ENCODE results near the gene ADGRA1.

ADGRA1 gene

GRCh38 chr10:133141958-133142340, 54.2 kb downstream of the ADGRA1 start:
- no peaks in the 10 kb centered on the region; the same call in 1 of the 2 replicates for H4K20me1 ChIP-seq (ENCODE audit: insufficient read depth, low read length)
- no peak for ATAC-seq (ENCODE audit: insufficient read depth, low read depth)
- TF ChIP-seq EZH2 (IDR thresholded peaks at IDR 0.05; ENCODE audit: borderline replicate concordance, low read depth, low read length, severe bottlenecking) (no peak), CTCF (IDR thresholded peaks at IDR 0.05; ENCODE audit: borderline replicate concordance, extremely low read depth, low read length, poor library complexity, severe bottlenecking) (no peak)

DNA sequence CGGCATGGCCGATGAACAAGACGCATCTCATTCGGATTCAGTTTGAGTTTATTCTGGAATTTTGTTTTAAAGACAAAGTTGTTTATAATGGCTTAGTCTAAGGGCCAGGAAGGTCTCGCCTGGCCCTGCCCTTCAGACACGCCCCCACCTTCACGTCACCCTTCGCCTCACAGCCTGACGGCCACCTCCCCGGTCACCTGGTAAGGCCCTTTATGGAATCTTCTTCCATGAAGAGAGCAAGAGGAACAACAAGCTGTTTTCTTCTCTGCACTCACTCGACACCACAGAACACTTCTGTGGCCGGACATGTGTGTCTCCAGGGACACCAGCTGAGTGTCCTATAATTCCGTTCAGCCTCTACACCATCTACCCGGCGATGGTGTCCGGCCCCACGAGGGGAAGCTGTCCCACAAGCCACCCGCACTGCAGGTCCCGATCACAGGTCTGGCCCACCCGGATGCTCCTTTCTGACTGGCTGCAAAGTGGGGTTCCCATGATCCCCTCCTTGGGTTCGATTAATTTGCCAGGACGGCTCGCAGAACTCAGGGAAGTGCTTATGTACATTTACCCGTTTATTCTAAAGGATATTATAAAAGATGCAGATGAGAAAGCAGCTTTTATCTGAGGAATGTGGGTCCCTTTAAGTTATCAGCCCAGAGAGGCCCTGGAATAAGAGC, 54.9 kb downstream of the ADGRA1 start:
- Histone ChIP-seq H3K4me1 (ENCODE audit: insufficient read depth, low read length) (no peaks in the 10 kb centered on the region), H4K20me1 (ENCODE audit: insufficient read depth, low read length) (no peaks in the 10 kb centered on the region; the same call in 1 of the 2 replicates), H3K9me3 (ENCODE audit: insufficient read depth, low read length, severe bottlenecking) (no peaks in the 10 kb centered on the region), H3K4me3 (ENCODE audit: low read depth in 1 of 2, low read length in 2 of 2) (no peak overlapping the region), H3K79me2 (ENCODE audit: insufficient read depth, low read length) (no peaks in the 10 kb centered on the region), H2AFZ (ENCODE audit: low read depth, low read length) (no peak overlapping the region), H3K9ac (ENCODE audit: low read depth, low read length) (no peak overlapping the region), H3K27ac (ENCODE audit: low read length) (no peak overlapping the region), H3K27me3 (ENCODE audit: insufficient read depth, low read length, poor library complexity) (peaks cover 7% of the 10 kb centered on the region), H3K4me2 (ENCODE audit: insufficient read depth, low read length) (no peak overlapping the region), H3K36me3 (ENCODE audit: insufficient read depth, low read length) (no peaks in the 10 kb centered on the region)
- no peak for DNase-seq
- TF ChIP-seq CTCF (IDR thresholded peaks at IDR 0.05; ENCODE audit: borderline replicate concordance, extremely low read depth, low read length, poor library complexity, severe bottlenecking) (no peak), EZH2 (IDR thresholded peaks at IDR 0.05; ENCODE audit: borderline replicate concordance, low read depth, low read length, severe bottlenecking) (no peak)
- ATAC-seq (ENCODE audit: insufficient read depth, low read depth): no peak

More at GRCh38 chr10:133141958-133142340, 54.2 kb downstream of the ADGRA1 start:
- H3K9me3 ChIP-seq (ENCODE audit: insufficient read depth, low read length, severe bottlenecking): no peaks in the 10 kb centered on the region
- H3K27me3 ChIP-seq (ENCODE audit: insufficient read depth, low read length, poor library complexity): peaks cover 7% of the 10 kb centered on the region
- H3K4me3 ChIP-seq (ENCODE audit: low read depth in 1 of 2, low read length in 2 of 2): no peak overlapping the region
- no peak overlapping the region for H2AFZ ChIP-seq (ENCODE audit: low read depth, low read length)
- H3K4me1 ChIP-seq (ENCODE audit: insufficient read depth, low read length): no peaks in the 10 kb centered on the region
- H3K9ac ChIP-seq (ENCODE audit: low read depth, low read length): no peak overlapping the region
- H3K4me2 ChIP-seq (ENCODE audit: insufficient read depth, low read length): no peak overlapping the region
- H3K27ac ChIP-seq (ENCODE audit: low read length): no peak overlapping the region
- no peaks in the 10 kb centered on the region for H3K79me2 ChIP-seq (ENCODE audit: insufficient read depth, low read length)
- no peaks in the 10 kb centered on the region for H3K36me3 ChIP-seq (ENCODE audit: insufficient read depth, low read length)
- DNase-seq: no peak

DNA sequence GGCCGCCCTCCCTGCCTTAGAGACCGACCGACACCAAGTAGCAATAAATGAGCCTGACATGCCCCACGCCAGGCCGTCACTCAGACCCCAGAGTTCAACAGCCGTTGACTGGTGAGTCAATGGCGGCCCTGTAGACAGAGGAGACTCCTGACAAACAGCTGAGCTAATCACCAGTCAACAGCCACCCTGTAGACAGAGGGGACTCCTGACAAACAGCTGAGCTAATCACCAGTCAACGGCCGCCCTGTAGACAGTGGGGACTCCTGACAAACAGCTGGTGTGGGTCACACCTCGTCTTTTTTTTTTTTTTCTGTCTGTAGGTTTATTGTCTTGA, 55.4 kb downstream of the ADGRA1 start:
- DNase-seq (no peak), ATAC-seq (ENCODE audit: insufficient read depth, low read depth) (no peak)
- H3K79me2 ChIP-seq (ENCODE audit: insufficient read depth, low read length): no peaks in the 10 kb centered on the region
- no peak overlapping the region for H3K4me2 ChIP-seq (ENCODE audit: insufficient read depth, low read length)
- H3K36me3 ChIP-seq (ENCODE audit: insufficient read depth, low read length): no peaks in the 10 kb centered on the region
- H4K20me1 ChIP-seq (ENCODE audit: insufficient read depth, low read length): no peaks in the 10 kb centered on the region; the same call in 1 of the 2 replicates
- no peak overlapping the region for H2AFZ ChIP-seq (ENCODE audit: low read depth, low read length)
- H3K9ac ChIP-seq (ENCODE audit: low read depth, low read length): no peak overlapping the region
- no peak overlapping the region for H3K4me3 ChIP-seq (ENCODE audit: low read depth in 1 of 2, low read length in 2 of 2)
- no peak overlapping the region for H3K27ac ChIP-seq (ENCODE audit: low read length)
- no peaks in the 10 kb centered on the region for H3K4me1 ChIP-seq (ENCODE audit: insufficient read depth, low read length)
- no peaks in the 10 kb centered on the region for H3K9me3 ChIP-seq (ENCODE audit: insufficient read depth, low read length, severe bottlenecking)
- TF ChIP-seq EZH2 (IDR thresholded peaks at IDR 0.05; ENCODE audit: borderline replicate concordance, low read depth, low read length, severe bottlenecking) (no peak), CTCF (IDR thresholded peaks at IDR 0.05; ENCODE audit: borderline replicate concordance, extremely low read depth, low read length, poor library complexity, severe bottlenecking) (no peak)
- peaks cover 7% of the 10 kb centered on the region for H3K27me3 ChIP-seq (ENCODE audit: insufficient read depth, low read length, poor library complexity)

Measured in DND-41 (cell line).